CD4-positive, alpha-beta T cell treated with Interleukin-10 for 1 hour (primary cell): ENCODE measurements around the gene PKD1.

ENCODE experiments used
- DNase-seq: peaks from one replicate; pipeline ENCODE4 v3.0.0-alpha.2; 2020

PKD1 gene

GRCh38 chr16:2086106-2086742 is 49.5 kb downstream of the PKD1 start:
- no peak for DNase-seq

DNA sequence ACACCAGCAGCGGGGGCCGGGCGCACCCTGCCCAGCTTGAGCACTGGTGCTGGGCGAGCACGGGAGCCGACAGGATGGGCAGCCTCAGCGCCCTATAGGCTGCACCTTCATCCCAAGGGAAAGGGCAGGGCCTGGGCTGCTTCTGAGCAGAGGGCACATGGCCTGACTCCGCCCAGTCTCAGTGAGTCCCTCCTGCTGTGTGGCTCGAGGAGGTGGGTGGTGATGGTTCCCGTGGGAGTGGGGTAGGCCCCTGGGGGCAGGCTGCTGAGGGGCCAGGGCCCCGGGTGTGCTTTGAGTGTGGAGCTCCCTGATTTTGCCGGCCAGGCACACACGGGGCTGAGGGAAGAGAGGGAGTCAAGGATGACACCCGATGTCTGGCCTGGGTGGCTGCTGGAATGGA is 50.0 kb downstream of the PKD1 start:
- DNase-seq: no peak

DNA sequence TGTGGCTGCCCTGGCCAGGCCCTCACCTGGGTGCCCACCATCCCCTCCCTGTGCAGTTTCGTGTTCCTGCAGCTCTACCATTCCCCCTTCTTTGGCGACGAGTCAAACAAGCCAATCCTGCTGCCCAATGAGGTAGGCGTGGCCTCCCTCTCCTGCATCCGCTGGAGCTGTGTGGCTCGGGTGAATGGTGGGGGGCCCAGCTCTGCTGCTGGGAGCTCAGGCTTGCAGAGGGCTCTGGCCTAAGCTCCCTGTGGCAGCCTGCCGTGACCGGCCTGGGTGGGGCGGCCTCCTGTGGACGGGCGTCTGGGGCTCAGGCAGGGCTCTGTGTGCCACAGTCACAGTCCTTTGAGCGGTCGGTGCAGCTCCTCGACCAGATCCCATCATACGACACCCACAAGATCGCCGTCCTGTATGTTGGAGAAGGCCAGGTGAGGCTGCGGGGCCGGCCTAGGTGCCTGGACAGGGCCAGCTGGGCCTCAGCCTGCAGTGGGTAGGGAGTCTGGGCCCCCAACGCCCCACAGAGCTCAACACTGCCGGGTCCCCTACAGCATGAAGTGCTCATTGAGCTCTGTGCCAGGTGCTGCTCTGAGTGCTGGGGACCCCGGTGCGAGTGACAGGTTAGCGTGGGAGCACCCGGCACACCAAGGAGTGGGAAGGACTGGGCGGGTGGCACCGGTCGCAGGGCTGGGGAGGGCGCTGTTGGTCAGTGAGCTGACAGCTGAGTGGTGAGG is 50.6 kb downstream of the PKD1 start:
- no peak for DNase-seq

DNA sequence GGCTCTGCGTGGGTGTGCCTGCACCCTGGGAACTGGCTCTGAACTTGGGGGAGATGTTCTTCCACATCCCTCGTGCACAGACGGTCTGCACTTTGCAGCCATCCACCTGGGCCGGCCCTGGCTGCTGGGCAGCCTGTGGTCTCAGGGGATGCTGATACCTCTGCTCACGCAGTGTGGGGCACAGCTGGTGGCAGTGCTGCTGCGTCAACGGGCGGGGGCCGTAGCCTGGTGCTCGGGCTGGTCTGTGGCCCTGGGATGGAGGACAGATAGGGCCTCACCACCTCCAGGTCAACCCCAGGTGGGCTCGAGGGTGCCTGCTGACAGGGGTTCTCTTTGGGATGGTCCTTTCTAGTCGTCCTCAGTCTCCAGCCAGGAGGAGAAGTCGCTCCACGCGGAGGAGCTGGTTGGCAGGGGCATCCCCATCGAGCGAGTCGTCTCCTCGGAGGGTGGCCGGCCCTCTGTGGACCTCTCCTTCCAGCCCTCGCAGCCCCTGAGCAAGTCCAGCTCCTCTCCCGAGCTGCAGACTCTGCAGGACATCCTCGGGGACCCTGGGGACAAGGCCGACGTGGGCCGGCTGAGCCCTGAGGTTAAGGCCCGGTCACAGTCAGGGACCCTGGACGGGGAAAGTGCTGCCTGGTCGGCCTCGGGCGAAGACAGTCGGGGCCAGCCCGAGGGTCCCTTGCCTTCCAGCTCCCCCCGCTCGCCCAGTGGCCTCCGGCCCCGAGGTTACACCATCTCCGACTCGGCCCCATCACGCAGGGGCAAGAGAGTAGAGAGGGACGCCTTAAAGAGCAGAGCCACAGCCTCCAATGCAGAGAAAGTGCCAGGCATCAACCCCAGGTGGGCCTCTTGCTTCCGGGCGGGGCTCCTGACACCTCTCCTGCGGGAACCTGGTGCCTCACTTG is 51.6 kb downstream of the PKD1 start:
- no peak for DNase-seq

- DNase-seq: no peak
Observed at GRCh38 chr16:2083409-2083808, 52.3 kb downstream of the PKD1 start.

DNA sequence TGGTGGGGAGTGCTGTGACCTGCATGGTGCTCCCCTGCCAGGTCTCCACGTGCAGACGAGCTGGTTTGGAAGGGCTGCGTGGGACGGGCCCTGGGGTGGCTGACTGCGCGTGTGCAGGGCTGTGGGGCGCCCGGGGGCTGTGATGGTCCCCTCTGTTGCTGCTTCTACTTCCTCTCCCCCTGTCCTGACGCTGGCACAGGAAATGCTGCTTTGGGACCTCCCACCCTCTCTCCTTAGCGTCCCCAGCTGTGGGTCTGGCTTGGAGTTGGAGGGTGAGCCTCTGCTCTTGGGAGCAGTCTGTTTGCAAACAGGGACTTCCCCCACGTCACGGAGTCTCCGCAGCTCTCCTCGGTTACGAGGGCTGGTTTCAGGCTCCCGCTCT is 52.7 kb downstream of the PKD1 start:
- DNase-seq: no peak

DNA sequence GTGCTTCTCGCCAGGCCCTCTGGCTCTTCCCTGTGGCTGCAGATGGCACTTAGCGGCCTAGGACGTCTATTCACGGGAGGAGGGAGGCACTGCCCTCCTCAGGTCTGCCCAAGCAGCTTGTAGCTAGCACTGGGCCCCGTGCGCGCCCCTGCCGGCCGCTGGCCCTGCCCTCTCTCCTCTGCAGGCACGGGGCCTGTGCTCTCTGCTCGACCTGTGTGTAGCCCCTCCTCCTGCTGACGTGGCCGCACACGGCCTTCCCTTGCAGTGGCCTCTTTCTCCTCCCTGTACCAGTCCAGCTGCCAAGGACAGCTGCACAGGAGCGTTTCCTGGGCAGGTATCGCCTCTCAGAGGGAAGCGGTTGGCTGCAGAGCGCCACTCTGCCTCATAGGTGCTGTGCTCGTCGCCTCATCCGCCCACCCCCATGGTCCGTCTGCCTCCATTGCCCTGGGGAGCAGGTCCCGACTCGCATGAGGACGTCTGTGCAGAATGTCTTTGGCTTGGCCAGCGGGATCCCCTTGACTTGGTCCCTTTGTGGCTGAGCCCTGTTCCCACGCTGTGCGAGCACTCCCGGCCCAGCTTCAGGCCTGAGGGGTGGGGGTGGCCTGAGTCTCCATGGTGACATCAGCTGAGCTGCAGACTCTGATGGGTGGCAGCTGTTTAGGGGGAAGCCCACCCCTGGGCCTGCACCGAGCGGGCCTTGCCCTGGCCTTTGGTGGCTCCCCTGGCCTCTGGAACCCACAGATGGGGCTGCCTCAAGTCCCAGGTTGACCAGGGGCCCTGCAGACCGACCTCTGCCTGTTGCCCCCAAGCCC is 53.3 kb downstream of the PKD1 start:
- DNase-seq: no peak

DNA sequence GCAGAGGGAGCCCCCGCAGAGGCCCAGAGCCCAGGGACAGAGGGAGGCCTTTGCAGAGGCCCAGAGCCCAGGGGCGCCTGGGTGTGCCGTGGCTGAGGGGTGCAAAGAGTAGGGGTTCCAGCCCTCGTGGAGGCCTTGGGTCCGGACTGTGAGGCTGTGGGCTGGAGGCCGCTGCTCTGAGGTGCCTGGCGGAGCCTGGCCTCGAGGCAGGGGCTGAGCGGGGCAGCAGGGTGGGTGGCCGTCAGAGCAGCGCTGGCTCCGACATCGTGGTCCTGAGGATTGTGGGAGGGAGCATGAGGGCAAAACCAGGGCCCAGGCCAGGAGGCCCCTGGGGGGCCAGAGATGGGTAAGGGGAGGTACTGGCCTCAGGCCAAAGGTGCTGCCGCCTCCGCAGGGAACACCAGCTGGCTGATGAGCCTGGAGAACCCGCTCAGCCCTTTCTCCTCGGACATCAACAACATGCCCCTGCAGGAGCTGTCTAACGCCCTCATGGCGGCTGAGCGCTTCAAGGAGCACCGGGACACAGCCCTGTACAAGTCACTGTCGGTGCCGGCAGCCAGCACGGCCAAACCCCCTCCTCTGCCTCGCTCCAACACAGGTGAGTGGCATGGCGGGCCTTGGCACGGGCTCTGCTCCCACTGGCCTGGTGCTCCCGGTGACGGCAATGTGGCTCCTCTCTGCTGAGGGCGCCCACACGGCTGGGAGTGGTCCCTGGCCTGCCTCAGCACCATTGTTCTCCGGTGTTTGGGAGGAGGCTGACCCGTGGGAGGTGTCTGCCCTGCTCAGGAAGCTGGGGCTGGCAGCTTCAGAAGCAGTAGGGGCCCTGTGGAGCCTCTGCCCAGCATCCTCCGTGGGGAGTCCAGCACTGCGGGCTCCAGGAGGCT is 54.3 kb downstream of the PKD1 start:
- no peak for DNase-seq

DNA sequence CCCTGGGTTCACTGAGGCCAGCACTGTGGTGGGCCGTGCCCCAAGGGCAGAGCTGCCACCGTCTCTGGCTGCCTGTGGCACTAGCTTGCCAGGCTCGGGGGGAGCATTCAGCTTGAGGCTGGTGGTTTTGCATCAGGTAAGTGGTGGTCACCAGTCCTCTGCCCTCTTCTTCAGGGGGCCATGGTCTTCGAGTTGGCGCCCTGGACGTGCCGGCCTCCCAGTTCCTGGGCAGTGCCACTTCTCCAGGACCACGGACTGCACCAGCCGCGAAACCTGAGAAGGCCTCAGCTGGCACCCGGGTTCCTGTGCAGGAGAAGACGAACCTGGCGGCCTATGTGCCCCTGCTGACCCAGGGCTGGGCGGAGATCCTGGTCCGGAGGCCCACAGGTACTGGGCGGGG is 55.7 kb downstream of the PKD1 start:
- DNase-seq: no peak

GRCh38 chr16:2079311-2079800 is 56.3 kb downstream of the PKD1 start:
- DNase-seq: no peak

- no peak for DNase-seq
Observed at GRCh38 chr16:2078691-2079090, 57.0 kb downstream of the PKD1 start.

DNA sequence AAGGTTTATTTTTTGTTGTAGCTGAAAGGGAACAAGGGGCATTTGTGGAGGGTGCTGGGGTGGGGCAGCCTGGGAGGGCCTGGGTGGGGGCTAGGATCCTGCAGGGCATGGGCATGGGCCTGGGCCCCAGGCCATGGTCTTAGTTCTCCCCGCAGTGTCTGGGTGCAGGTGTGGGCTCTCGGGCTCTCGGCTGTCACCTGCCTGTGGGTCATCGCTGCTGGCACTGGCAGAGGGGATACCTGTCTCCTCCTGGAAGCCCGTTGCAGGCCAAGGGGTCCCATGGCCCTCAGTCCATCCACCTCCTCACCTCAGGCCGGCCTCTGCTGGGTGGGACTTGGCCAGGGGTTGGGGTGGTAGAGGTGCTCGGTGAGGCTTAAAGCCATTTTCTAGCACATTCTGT is 57.6 kb downstream of the PKD1 start:
- DNase-seq: no peak

- no peak for DNase-seq
Observed at GRCh38 chr16:2077696-2078095, 58.0 kb downstream of the PKD1 start.

GRCh38 chr16:2077016-2077415 is 58.7 kb downstream of the PKD1 start:
- DNase-seq: no peak

- no peak for DNase-seq
Observed at GRCh38 chr16:2076072-2076865, 59.4 kb downstream of the PKD1 start.

GRCh38 chr16:2075631-2076030 is 60.1 kb downstream of the PKD1 start:
- DNase-seq: no peak

- DNase-seq: no peak
Observed at GRCh38 chr16:2074071-2074470, 61.6 kb downstream of the PKD1 start.

DNA sequence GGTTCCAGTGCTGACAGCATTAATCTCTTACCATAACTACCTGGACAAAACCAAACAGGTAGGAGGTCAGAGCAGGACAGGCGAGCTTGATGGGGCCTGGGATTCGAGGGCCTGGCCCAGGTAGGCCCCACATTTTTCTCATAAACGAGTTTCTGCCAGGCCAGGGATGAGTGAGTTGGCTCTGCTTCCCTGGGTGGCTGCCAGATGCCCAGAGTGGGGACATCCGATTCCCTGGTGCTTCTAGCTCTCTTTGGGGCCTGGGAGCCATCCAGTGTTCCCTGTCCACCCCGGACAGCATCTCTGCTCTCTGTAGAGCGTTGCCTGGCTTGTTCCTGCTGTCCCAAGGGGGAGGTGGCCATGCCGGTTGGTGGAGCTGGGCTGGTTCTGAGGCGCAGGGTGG is 62.8 kb downstream of the PKD1 start:
- DNase-seq: no peak

DNA sequence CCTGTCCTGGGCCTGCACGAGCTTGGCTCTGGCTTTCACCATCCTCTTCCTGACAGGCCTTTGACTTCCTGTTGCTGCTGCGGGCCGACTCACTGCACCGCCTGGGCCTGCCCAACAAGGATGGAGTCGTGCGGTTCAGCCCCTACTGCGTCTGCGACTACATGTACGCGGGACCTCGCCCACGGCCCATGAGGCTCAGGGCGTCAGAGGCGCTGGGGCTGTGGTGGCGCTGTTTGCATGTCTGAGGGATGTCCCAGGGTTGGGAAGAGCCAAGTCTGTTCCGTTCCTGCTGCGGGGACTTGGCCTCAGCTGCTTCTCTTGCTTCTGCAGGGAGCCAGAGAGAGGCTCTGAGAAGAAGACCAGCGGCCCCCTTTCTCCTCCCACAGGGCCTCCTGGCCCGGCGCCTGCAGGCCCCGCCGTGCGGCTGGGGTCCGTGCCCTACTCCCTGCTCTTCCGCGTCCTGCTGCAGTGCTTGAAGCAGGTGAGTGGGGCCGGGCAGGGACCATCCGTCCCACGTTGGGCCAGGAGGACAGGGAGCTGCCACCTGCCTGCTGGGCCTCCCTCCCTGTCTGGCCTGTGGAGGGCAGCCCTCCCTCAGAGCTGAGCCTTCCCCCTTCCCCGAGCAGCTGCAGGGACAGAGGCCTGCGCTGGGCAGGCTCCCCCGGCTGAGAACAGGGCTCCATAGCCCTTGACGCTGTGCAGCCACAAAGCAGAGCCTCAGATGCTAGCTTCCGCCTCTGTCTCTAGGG is 64.1 kb downstream of the PKD1 start:
- no peak for DNase-seq
